NCI-H446 treated with DMSO at 0.1 percent for 48 hours (cell line): ENCODE results near the gene HNRNPA1.
"Not testable (repeated sequence)": the region's sequence is repeated elsewhere in the genome, so short reads cannot be mapped to it uniquely, and the experiment has no call there.

ENCODE experiments used
- DNase-seq: peaks from one replicate; lab custom pipeline; 2025; lab: John Stamatoyannopoulos, UW

HNRNPA1 gene

DNA sequence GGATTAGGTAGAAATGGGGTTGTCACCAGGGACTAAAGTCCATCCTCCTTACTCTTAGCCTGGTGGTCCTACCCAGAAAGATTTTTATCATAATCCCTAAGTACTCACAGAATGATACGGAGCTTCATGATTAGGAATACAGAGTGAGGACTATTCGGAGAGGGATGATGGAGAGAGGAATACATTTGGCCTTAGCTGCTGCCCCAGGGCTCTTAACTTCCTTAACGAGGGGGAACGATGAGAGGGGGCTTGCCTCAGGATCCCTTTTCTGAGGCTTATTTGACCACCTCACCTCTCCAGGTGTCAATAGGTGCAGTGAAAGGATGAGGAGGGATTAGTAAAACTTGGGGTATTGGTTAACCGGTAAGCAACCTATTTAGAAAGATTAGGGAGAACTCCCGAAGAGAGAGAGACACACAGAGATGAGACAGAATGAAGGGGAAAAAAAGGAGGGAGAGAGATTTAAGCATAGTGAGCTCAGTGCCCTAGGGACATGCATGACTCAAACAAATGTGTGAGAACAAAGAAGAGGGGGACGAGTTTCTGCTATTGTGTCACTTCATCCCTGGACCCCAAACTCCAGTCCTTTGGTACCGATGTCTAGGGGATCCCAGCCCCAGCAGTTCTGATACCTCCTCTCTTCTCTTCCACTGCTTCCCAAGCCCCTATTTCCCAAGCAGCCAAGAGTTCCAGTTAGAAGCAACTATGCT is 19.1 kb downstream of the HNRNPA1 start:
- no peak for DNase-seq

DNA sequence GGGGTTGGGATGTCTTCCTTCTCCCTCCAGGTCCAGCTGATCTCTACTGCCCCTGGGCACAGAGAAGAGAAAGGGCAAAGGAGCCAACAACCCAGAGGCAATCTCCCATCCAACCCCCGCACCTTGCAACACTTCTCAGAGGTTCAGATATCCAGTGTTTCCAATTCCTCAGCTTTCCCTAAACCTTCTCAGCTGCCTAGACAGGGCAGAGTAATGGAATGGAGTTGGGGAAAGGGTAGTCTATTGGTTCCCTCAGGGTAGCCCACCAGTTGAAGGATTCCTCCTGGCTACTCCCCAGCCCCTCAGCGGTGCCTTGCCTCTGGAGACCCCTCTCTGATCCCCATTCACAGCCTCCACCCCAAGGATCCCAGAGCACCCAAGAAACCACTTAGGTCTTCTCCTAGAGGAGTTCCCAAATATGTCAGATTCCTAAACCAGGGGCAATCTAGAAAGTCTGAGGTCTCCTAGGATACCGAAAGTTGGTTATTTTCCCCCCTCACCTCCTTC is 19.8 kb downstream of the HNRNPA1 start:
- no peak for DNase-seq

DNA sequence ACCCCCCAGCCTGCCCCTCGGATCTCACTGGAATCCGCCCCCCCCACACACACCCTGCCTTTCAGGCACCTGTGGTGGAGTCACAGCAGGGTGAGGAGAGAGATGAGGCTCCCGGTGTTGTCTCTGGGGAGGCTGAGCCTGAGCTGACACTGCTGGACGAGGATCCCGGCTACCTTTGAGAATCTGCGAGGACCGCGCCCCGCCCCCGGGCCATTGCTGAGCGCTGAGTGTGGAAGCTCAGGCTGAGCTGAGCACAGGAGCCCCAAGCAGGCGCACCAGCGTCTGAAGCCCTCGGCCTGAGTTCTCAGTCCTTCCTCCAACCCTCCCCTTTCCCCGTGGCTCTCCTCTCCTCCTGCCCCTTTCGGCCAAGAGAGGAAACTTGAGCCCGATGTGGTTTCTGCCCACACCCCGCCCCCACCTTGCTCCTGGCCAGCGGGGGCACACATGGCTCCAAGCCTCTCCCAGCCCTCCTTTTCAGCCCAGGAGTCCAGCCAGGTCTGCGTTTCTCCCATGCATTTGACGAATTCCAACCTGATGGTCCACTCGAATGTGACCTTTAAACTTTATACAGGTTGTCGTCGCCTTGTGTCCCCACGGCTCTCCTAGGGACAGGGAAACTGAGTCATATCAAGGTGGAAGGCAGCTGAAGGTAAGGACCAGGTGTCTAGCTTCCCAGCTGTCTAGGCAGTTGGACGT is 20.4 kb downstream of the HNRNPA1 start, which contains the start of gene NFE2:
NFE2 (minus strand) TSS at position 284 of the 696 bp plus-strand sequence. CDS start 5,767 bp downstream, outside the sequence.
- no peak for DNase-seq

DNA sequence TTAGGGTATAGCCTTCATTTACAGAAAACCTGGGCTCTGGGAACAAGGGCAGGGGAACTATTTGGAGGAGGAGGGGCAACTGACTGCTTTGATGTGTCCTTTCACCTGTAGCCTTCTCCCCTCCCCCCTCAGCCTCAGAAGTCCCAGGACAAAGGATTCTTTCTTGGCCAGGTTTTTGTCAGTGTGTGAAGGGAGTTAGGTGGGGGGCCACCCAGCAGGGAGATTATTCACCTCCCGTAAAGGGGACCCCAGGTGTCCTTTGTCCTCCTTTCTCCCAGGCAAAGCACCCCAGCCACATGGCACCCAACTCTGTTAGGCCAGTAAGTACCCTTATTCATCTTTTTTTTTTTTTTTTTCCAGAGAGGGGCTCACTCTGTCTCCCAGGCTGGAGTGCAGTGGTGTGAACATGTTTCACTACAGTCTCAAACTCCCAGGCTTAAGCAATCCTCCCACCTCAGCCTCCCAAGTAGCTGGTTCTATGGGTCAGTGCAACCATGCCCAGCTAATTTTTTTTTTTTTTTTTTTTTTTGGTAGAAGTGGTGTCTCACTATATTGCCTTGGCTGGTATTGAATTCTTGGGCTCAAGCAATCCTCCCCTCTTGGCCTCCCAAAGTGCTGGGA is 21.0 kb downstream of the HNRNPA1 start:
- DNase-seq: no peak

DNA sequence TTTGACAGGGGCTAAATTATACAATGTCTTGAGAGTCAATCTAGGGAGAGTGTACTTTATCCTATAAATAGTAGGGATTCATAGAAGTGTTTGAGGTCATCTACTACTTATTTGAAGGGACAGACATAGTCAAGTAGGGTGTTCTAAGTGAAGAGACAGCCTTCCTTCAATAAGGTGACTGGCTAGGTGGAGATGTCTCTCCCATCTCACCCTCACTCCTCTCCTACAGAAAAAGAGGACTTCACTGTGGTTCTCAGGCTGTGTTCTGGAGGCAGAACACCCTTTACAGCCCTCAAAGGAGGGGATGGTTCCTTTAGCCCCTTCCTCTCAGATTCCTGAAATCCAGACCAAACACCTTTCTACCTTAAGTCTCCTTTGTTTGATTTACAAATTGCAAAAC is 23.1 kb downstream of the HNRNPA1 start:
- no peak for DNase-seq

DNA sequence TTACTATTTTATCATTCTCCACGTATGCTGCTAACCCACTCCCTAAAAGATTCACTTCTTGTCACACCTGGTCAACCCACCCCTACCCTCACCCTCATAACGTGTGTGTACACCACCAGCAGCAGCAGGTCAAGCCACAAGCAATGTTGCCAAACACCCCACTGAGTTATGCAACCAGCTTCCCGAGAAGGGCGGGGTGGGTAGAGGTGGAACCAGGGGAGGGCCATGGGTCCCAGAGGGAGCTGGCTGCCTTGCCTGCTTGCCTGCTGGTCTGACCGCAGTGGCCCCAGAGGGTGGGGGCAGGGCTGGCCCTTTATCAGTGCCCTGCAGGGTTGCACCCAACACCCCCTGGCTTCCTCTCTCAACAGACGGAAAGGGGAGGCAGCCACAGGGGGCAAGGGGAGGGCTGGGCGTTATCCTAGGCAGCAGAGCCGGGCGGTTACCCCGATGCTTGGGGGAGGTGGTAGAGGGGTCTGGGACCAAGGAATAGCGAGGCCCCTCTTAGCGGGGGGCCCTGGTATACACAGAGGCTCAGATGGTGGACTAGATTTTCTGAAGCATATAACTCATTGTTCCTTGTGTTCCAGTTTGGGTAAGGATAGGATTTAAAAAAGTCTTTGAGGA is 23.8 kb downstream of the HNRNPA1 start:
- DNase-seq: no peak

DNA sequence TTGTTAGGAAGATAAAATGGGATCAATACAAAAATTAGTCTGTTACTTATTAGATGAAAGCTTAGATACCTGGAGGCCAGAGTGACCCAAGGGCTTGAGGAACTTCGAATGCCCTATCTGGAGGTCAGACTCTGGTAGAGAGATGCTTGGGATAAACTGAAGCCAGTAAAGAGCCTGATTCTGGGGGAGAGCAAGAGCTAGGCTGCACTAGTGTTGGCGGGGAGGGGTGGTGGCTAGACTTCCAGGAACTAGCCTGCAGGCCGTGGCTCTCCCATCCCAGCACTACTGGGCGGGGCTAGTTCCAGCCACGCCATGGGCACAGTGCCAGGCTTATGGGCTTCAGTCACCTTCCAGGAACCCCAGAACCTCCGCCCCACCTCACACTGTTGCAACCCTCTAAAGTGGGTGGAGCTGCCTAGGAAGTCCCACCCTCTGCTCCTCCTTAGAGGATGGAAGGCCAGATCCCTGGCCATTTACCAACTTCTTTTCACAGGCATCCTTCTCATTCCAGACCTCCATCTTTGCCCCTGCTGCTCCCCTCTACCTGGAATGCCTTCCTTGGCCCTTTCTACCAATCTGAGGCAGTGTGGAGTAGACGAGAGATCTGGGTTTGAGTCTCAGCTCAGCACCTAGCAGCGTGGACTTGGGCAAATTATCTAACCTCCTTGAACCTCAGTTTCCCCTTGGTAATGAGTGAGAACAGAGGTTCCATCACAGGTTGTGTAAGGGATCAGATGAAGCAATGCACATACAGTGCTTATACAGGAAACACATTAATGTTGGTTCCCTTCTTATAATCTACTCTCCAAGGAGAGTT is 26.6 kb downstream of the HNRNPA1 start:
- DNase-seq: no peak

DNA sequence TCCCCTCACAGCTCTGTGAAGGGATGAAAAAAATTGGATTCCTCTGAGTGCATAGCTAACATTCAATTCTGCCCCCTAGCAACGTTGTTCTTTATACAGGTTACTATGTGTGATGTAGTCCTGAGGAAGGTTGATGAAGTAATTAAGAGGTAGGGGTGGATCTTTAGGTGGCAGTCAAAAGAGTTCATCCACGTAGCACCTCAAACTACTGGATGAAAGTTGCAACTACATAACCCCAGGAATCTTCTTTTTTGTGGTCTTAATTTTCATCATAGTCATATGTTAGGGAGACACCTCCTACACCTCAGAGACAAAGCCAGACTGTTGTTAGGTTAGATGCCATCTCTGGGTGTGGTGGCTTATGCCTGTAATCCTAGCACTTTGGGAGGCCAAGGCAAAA is 30.5 kb downstream of the HNRNPA1 start:
- no peak for DNase-seq

DNA sequence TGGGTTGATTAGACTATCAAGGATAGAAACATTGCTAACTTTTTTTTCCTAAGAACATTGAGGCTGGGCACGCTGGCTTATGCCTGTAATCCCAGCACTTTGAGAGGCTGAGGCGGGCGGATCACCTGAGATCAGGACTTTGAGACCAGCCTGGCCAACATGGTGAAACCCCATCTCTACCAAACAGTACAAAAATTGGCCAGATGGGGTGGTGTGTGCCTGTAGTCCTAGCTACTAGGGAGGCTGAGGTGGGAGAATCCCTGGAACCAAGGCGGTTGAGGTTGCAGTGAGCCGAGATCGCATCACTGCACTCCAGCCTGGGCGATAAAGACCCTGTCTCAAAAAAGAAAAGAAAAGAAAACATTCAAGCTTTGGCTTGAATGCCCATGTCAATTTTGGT is 31.8 kb downstream of the HNRNPA1 start:
- not testable (repeated sequence) for DNase-seq

DNA sequence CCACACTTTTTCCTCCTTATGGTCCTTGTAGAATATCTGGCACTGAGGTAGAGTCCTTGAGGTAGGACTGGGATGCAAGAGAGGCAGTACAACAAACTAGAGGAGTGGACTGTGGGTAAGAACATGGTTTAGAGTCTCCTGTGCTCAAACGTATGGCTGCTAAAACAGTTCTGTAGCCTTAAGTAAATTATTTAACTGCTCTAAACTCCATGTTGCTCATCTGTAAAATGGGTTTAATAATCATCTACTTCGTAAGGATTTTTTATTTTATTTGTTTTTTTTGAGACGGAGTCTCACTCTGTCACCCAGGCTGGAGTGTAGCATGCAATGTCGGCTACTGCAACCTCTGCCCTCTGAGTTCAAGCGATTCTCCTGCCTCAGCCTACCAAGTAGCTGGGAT is 40.8 kb downstream of the HNRNPA1 start:
- DNase-seq: no peak

DNA sequence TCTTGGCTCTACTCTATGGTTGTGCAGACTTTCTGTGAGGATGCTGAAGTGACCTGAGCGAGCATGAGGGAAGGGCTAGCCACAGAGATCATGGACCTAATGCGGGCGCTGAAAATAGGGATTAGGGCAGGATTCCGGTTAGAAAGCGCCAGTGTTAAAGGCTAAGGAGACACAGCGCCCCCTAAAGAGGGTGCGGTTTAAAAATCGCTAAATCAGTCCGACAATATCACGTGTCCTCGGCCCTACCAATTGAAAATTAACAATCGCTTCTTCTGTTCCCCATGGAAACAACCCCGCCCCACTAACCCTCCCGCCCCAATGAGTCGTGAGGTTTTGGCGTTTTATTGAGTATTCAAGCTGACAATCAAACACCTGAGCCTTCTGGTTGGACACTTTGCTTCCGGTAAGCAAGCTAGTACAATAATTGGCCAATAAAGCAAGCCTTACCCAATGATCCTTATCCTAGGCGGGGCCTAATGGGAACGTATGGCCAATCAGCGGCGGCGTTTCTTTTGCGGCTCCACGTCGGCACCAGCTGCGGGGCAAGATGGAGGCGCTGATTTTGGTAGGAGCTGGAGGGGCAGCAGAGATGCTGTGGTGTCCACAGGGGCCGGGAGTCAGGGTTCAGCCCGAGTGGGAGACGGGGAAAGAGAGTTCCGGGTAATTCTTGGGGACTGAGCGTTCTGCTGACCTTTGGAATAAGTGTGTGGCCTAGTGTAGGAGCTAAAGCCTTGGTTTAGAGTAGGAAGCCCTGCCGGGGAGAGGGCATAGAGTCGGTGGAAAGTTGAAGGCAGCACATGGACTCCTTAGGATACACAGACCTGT is 44.3 kb downstream of the HNRNPA1 start, which contains the start of gene COPZ1:
COPZ1 (plus strand) TSS at position 515 of the 825 bp plus-strand sequence; CDS start at position 548, 33 bp downstream.
- DNase-seq: peak; percentile 99

DNA sequence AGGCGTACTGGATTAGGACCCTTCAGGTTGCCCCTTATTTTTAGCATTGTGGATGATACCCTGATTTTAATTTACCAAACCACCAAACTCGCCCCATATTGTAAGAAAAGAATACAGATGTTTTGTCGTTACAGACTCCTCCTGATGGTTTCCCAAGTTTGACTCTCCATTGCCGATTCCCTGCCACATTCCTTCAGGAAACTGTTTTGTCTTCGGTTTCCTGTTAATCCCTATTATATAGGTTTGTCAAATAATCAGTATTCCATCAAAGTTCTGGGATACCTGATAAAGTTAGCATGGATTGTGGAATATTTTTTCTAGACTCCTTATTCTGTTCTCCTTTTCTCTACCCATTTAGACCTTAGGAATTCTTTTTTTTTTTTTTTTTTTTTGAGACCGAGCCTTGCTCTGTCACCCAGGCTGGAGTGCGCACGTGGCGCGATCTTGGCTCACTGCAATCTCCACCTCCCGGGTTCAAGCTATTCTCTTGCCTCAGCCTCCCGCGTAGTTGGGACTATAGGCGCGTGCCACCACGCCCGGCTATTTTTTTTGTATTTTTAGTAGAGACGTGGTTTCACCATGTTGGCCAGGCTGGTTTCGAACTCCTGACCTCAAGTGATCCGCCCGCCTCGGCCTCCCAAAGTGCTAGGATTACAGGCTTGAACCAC is 45.0 kb downstream of the HNRNPA1 start:
- DNase-seq: not testable (repeated sequence)

DNA sequence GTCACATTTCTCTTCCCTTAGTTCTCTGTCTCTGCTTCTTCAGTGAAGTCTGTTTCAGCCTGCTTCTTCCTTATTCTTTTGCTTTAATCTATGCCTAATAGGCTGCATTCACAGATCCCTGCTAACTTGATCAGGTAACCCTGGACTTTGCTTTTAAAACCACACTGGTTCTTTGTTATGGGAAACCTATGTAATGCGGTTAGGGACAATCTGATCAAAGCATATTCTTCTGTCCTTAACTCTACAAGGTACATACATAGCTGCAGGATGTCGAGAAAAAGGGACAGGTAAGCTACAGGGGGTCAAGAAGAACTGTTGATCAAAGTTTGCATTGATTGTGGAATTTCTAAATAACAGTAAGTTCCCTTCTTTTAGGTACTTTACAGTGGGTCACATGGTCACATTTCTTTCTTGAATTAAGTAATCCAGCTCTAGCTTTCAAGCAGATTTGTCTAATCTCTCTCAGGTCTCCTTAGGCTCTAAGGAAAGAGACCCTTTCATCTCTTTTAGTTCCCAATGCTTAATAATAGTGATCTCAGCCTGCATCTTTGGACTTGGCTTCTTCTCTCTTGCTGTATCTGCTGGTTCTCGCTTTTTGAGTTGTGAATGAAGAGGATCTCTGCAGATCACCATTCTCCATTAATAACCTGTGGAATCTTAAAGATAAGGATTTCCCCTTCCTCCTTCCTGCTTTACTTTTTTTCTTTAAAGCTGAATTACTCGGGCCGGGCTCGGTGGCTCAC is 48.2 kb downstream of the HNRNPA1 start:
- DNase-seq: no peak

DNA sequence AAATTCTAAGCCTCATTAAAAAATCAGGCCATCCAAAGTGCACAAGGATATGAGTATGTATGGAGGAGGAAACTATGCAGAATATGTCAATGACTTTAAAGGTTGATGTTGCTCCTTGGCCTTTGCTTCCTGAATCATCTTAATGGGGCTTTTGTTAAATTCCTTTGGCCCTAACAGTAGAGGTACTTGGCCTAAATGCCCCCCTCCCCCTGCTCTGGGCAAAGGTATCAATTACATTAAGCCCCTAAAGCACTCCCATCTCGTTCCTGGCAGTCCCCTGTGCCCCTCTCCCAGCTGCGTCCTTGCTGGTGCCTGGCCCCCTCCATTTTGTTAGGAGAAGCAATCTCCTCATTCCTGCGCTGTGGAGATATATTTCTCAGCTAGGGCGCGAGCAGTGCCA is 49.2 kb downstream of the HNRNPA1 start:
- DNase-seq: no peak

DNA sequence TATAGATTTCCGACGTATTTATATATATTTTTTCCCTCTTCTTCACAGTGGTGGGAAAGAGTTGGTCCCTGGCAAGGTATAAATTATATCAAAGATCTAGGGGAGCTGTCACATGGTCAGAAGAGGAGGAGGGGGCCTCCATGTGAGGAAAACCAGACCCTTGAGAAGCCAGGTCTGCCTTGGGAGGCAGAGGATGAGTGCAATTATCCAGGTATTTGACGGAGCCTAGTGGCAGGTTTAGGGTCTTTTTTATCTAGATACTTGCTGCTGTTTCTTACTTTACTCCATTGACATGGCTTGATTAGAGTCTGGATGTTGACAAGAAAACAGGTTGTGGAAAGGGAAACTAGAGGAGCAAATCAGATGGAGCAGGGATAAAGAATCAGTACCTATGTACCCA is 49.9 kb downstream of the HNRNPA1 start:
- DNase-seq: no peak

DNA sequence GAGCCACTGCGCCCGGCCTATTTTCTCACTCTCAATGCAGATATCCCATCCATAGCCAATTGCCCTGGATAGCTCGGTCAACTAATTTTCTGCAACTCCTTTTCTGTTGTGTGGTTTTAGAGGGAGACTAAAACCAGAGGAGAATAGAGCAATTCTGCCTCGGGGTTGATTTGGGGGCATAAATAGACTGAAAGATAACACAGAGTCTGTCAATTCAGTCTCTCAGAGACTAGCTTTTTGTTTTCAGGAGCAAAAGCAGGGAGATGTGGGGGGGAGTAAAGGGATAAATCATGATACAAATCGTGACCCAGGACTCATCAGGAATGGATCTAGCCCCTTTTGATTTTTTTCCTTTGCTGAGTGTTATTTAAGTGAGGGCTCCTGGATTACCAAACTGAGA is 50.9 kb downstream of the HNRNPA1 start:
- DNase-seq: no peak

DNA sequence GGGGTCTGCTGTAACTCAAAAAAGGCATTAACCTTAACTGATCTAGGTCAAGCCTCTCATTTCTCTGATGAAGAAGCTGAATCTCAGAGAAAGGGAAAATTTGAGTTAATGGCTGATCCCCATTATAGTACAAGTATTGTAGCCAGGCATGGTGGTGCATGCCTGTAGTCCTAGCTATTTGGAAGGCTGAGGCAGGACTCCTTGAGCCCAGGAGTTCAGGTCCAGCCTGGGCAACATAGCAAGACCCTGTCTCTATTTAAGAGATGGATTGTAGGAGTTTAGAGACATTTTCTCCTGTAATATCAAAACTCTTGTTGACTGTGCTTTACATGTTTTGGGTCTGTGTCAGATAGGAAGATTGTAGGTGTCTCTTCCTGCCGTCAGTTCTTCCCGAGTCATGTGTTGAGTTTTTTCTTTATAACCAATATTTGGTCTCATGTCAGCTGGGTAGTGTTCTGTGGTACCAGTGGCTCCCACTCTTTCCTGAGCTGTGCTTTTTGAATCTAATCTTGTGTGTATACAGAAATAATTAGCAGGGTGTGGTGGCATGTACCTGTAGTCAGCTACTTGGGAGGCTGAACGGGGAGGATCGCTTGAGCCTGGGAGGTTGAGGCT is 53.0 kb downstream of the HNRNPA1 start:
- no peak for DNase-seq
